Neural cell (in vitro differentiated cells): ENCODE results near the gene IRX1.

Experiments
- EP300 ChIP-seq: fragments of 450-650 bp; conservative IDR thresholded peaks from 2 replicates; pipeline ENCODE4 v1.6.1; 2014; ENCODE audit warnings: antibody characterized with exemption, mild to moderate bottlenecking, moderate library complexity; ENCODE audit not compliant: poor library complexity, severe bottlenecking
- EZH2 ChIP-seq: fragments of 200-600, 300-800 bp; shearing (Covaris generic), sonication (generic); IDR thresholded peaks from 2 replicates; pipeline ENCODE4 v1.6.1; 2014; ENCODE audit warnings: antibody characterized with exemption, low read length, borderline replicate concordance, mild to moderate bottlenecking; ENCODE audit not compliant: insufficient read depth, poor library complexity, severe bottlenecking
- REST ChIP-seq: IDR thresholded peaks from 2 replicates; pipeline ENCODE4 v1.6.1; 2012; ENCODE audit warnings: borderline replicate concordance
- SMC3 ChIP-seq: fragments of 450-650 bp; conservative IDR thresholded peaks from 2 replicates; pipeline ENCODE4 v1.6.1; 2014; ENCODE audit warnings: antibody characterized with exemption, mild to moderate bottlenecking, moderate library complexity; ENCODE audit not compliant: poor library complexity
- TF ChIP-seq, protein P1 (sequence below): fragments of 450-650 bp; IDR thresholded peaks from 2 replicates; pipeline ENCODE4 v1.5.1; 2014; ENCODE audit warnings: antibody characterized with exemption, mild to moderate bottlenecking, moderate library complexity; ENCODE audit not compliant: poor library complexity, severe bottlenecking

DNA sequence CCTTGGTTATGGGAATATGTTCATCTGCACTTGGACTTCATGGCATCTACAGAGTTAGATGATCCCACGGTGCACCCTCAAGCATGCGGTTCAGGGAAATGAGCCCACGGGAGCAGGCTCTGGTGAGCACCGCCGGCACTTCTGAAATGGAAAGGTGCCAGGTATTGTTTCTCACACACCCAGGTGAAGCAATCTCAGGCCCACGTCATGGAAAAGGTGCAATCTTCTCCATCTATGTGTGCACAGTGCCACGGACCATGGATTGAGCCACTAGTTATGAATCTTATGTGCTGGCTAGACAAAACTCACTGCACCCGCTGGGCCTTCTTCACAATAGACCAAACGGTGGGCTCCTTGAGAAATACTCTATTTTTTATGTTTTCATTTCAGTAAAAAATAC, 27.3 kb downstream of the IRX1 start:
- no peak for TF ChIP-seq EZH2
- TF ChIP-seq, protein P1, sequence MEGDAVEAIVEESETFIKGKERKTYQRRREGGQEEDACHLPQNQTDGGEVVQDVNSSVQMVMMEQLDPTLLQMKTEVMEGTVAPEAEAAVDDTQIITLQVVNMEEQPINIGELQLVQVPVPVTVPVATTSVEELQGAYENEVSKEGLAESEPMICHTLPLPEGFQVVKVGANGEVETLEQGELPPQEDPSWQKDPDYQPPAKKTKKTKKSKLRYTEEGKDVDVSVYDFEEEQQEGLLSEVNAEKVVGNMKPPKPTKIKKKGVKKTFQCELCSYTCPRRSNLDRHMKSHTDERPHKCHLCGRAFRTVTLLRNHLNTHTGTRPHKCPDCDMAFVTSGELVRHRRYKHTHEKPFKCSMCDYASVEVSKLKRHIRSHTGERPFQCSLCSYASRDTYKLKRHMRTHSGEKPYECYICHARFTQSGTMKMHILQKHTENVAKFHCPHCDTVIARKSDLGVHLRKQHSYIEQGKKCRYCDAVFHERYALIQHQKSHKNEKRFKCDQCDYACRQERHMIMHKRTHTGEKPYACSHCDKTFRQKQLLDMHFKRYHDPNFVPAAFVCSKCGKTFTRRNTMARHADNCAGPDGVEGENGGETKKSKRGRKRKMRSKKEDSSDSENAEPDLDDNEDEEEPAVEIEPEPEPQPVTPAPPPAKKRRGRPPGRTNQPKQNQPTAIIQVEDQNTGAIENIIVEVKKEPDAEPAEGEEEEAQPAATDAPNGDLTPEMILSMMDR, result no peak
- no peak for TF ChIP-seq EP300
- TF ChIP-seq REST, result no peak
- no peak for TF ChIP-seq SMC3
